Activated T-cell treated with anti-CD3 and anti-CD28 coated beads for 48 hours (primary cell): ENCODE measurements around the gene CMIP.

ENCODE experiments used
- DNase-seq: peaks from one replicate; pipeline ENCODE4 v3.0.0-alpha.2; 2020; ENCODE audit warnings: low read depth

The CMIP gene

GRCh38 chr16:81624760-81625543, 180.3 kb downstream of the CMIP start:
- DNase-seq: no peak

- no peak for DNase-seq
Measured at GRCh38 chr16:81625544-81626153, 181.0 kb downstream of the CMIP start.

DNA sequence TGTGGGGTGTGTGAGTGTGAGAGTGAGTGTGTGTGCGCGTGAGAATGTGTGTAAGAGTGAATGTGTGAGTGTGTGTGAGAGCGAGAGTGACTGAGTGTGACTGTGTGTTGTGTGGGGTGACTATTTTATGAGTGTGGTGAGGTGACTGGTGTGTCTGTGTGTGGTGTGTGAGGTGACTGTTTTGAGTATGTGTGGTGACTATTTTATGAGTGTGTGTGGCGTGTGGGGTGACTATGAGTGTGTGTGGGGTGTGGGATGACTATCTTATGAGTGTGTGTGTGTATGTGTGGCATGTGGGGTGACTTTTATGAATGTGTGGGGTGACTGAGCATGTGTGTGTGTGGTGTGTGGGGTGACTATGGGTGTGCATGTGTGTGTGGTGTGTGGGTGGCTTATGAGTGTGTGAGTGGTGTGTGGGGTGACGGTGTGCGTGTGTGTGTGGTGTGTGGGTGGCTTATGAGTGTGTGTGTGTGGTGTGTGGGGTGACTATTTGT, 181.6 kb downstream of the CMIP start:
- DNase-seq: peak; percentile 24

- no peak for DNase-seq
Measured at GRCh38 chr16:81627024-81627423, 182.4 kb downstream of the CMIP start.

DNA sequence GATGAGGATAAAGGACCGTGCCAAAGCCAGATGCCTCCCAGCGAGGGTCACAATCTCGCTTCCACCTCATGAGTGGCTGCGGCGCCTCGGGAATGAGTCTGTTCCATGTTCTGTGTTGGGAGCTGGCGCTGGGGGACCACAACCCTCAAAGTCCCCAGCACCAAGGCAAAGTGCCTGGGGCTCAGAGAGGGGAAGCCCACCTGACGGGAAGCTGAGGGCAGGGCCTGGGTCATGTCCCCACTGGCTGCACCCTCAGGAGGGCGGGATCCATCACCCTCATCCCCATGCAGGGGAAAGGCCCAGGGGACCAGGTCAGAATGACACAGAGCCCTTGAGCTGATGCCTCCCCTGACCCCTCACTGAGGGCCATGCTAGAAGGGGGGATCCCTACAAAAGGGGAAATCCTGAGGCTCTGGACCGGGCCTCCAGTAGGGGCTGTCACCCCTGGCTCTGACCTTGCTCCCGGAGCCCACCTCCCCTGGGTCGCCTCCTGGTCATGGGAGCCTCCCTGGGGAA, 183.2 kb downstream of the CMIP start:
- DNase-seq: no peak

DNA sequence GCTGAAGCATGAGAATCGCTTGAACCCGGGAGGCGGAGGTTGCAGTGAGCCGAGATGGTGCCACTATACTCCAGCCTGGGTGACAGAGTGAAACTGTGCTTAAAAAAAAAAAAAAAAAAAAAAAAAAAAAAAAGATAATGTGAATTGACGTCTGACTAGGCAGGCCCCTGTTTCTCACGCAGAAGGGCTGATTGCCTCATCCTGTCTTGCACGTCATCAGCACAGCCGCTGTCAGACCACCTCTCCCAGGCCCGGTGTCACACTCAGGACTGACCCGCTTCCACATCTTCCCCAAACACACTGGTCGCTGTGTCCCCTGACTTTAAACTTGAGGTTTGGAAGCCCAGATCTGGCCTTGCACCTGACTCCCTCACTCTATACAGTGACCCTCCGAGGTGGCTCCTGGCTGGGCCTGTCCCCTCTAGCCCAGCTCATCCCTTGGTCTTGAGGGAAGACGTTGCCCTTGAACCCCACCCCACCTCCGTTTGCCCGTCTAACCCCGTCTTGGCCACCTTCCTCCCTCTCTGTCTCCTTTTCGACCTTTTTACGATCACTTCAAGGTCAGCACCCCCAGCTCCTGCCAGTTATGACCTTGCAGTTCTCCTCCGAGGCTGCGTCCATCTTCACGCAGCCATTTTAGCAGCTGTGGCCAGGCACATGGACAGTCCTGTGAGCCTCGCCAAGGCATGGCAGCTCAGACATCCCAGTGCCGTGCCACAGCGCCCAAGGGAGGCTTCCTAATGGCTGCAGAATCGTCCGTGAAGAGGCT, 184.6 kb downstream of the CMIP start:
- no peak for DNase-seq

DNA sequence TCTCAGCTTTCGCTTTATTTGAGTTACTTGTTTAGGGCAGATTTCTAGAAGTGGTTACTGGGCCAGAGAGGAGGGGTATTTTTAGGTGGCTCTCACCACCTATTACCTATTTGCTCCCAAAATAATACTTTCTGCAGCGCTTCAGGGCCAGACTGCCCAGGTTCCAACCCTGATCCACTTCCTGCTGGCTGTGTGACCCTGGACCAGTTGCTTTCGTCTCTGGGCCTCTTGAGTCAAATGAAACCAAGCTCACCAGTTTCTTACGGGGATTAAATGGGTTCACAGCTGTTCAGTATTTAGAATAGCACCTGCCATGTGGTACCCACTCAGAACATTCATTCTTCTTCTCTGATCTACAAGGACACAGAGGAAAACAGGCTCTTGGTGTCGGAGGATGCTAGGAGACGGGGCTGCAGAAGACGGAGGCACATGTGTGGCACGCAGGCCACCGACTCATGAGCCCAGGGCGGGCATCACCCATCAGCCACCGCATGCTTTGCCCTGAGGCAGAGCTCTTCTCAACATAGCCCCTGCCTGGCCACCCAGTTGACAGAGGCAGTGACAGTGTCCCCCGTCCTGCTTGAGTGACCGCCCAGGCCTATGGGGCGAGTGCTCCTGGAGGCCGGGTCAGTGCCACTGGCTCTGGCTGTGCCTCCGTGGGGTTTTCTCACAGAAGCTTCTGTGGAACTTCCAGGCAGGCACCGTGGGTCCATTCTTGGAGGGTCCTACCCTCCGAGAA, 185.5 kb downstream of the CMIP start:
- no peak for DNase-seq

GRCh38 chr16:81630635-81631031, 186.0 kb downstream of the CMIP start:
- no peak for DNase-seq

DNA sequence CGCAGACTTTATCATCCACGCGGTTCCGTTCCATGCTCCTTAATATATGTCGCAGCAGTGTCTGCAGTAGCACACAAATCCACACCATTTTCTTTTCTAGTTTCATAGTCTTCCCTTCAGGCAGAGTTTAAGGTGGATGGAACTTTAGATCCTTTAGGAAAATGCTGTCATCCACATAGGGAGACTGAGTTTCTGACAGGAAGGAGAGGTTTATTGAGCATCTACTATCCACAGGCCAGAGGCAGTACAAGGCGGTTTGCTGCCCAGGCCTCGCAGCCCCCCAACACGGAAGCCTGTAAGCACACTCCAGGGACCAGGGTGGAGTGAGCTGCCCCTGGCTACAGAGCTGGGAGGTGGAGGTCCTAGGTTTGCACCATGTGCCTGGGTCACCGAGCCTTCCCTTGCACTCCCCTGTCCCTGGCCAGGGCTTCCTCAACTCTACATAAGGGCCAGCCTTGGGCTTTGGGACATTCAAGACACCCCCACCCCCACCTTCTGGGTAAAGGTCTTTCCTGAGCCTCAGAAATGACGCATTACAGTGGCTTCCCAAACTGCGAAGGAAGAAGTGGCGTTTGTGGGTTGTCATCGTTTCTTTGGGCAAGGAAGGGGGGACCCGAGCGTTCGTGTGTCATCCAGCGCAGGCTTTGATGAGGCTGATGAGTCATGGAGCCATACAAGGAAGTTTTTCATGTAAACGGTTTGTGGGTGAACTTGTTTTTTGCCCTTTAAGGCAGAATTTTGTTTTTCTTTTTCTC, 188.0 kb downstream of the CMIP start:
- peak; percentile 69 for DNase-seq

GRCh38 chr16:81633147-81633619, 188.6 kb downstream of the CMIP start:
- peak; percentile 22 for DNase-seq

DNA sequence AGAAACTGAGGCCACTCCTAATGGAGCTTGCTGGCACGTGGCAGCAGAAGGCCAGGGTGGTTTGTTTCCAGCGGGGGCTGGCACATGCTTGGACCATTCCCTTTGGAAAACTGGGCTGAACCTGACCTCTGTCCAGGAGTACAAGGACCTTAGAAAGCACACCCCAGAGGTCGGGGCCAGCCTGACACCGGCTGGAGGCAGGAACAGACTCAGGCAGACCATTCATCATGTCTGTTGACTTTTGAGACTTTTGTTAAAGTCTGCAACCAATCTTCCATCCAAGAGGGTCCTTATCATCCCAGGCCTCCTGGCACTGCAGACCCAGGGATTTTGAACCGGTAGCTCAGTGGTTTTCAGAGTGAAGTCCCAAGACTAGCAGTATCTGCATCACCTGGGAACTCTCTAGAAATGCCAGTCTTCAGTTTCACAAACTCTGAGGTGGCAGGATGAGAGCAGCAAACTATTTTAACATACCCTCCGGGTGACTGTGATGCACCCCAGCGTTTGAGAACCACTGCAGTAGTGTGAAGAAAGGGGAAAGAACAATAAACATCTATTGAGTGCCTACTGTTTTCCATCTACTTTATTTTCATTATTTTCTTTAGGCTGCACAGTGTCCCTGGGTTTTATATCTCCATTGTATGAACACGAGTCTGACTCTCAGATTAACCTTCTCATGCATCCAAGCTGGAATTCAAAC, 189.2 kb downstream of the CMIP start:
- DNase-seq: no peak

DNA sequence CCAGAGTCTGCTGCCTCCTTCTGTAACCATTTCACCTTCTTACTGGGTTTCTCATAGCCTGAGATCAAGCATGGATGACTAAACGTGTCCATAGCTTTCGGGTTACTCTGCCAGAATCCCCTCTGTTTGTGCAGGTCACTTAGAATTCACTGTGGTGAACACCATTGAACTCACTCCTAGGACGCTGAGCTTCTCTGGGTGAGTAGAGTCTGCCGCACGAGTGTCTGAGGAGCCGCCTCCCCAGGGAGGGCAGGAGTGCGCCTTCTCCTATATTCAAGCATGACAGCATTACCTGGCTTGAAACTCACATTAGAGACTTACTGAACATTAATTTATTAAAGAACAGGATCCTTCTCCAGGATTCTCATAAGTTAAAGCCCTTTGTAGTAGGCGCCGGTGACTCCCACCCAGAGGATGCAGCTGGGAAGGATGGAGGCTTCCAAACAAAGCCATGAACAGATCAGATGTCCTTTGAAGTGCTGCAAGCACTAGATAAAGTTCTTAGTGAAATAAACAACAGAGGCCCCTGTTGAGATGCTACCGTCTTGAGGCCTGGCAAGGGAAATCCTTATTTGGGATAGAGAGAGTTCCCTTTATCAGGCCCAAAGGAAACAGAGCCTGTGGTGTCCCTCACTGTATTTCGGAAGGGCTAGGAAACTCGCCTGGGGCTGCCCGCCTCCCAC, 189.9 kb downstream of the CMIP start:
- DNase-seq: no peak

GRCh38 chr16:81635063-81635937, 190.7 kb downstream of the CMIP start:
- no peak for DNase-seq

- no peak for DNase-seq
Measured at GRCh38 chr16:81636298-81636993, 191.8 kb downstream of the CMIP start.

GRCh38 chr16:81637336-81638235, 193.0 kb downstream of the CMIP start:
- no peak for DNase-seq

- no peak for DNase-seq
Measured at GRCh38 chr16:81638286-81638945, 193.8 kb downstream of the CMIP start.

DNA sequence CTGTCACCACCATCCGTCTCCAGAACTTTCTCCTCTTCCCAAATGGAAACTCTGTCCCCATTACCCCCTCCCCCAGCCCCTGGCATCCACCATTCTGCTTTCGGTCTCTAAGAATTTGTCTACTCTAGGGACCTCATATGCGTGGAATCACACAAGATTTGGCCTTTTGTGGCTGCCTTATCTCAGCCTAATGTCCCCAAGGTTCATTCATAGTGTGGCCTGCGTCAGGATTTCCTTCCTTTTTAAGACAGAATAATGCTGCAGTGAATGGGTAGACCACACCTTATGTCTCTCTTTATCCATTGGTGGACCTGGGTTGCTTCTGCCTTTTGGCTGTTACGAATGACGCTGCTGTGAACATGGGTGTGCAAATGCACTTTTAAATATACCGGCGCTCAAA, 194.7 kb downstream of the CMIP start:
- no peak for DNase-seq
